Activated CD8-positive, alpha-beta T cell treated with anti-CD3 and anti-CD28 coated beads, Interleukin-2, amount 10 ng/mL, durations not matched to agents 7 days and 5 days (primary cell): ENCODE measurements around the gene CDH15. TPM values are rescaled to one million over a fixed set of nuclear protein-coding genes. Genes with fewer than 3 reads are reported as not detected.
A peak's percentile ranks its signal among the peaks of the same experiment; 100 is the strongest.

Experiments used
- ATAC-seq: fragments of 150-1000 bp; cut with Tn5 transposase; one replicate; pipeline ENCODE4 v1.10.0; 2021; ENCODE audit warnings: moderate library complexity
- CTCF ChIA-PET: fragments of 350-600 bp; sonication (Branson Sonifier 250); formaldehyde crosslinking; loops from one replicate; lab custom pipeline; 2021; ENCODE audit warnings: antibody characterized with exemption; lab: Charles Lee
- POLR2A ChIA-PET: fragments of 350-600 bp; sonication (Branson Sonifier 250); formaldehyde crosslinking; loops from one replicate; lab custom pipeline; 2021; ENCODE audit warnings: antibody characterized with exemption; lab: Charles Lee
- DNase-seq: peaks from one replicate; pipeline ENCODE4 v3.0.0-alpha.2; 2020
- H3K27ac Mint-ChIP-seq: one replicate; pipeline ENCODE4 v1.8.0; 2021; ENCODE audit warnings: mild to moderate bottlenecking, mixed read lengths
- H3K27me3 Mint-ChIP-seq: one replicate; pipeline ENCODE4 v1.8.0; 2021; ENCODE audit warnings: low read depth, mixed read lengths
- H3K36me3 Mint-ChIP-seq: one replicate; pipeline ENCODE4 v1.8.0; 2021; ENCODE audit warnings: low read depth, mixed read lengths
- H3K4me1 Mint-ChIP-seq: one replicate; pipeline ENCODE4 v1.8.0; 2021; ENCODE audit warnings: low read depth, mixed read lengths
- H3K4me3 Mint-ChIP-seq: one replicate; pipeline ENCODE4 v1.8.0; 2021; ENCODE audit warnings: mild to moderate bottlenecking, mixed read lengths
- H3K9me3 Mint-ChIP-seq: one replicate; pipeline ENCODE4 v1.8.0; 2022; ENCODE audit warnings: mixed read lengths; ENCODE audit not compliant: insufficient read depth
- total RNA-seq, 2 experiments: library from RNA; stranded (reverse); gene quantifications; one replicate each; pipeline ENCODE4 v1.2.3, GENCODE V29; 2021

Gene CDH15
- total RNA-seq, 2 experiments from 2014 or later = not detected

GRCh38 chr16:89142474-89143195, 28.9 kb upstream of the CDH15 start:
- no peaks in the 10 kb centered on the region for H3K9me3 Mint-ChIP-seq
- H3K4me1 Mint-ChIP-seq = no peaks in the 10 kb centered on the region
- no peak for ATAC-seq
- no peak overlapping the region for H3K27ac Mint-ChIP-seq
- H3K4me3 Mint-ChIP-seq = no peak overlapping the region
- CTCF ChIA-PET = no interaction called here
- POLR2A ChIA-PET = no interaction called here
- DNase-seq = no peak
- H3K27me3 Mint-ChIP-seq = no peaks in the 10 kb centered on the region
- peaks cover 15% of the 10 kb centered on the region for H3K36me3 Mint-ChIP-seq

GRCh38 chr16:89143201-89143741, 28.3 kb upstream of the CDH15 start:
- H3K36me3 Mint-ChIP-seq = peaks cover 19% of the 10 kb centered on the region
- no peaks in the 10 kb centered on the region for H3K9me3 Mint-ChIP-seq
- no peak for ATAC-seq
- H3K27ac Mint-ChIP-seq = no peak overlapping the region
- no peak overlapping the region for H3K4me3 Mint-ChIP-seq
- CTCF ChIA-PET = no interaction called here
- no peak for DNase-seq
- no peaks in the 10 kb centered on the region for H3K27me3 Mint-ChIP-seq
- no peaks in the 10 kb centered on the region for H3K4me1 Mint-ChIP-seq
- POLR2A ChIA-PET = no interaction called here

GRCh38 chr16:89143911-89144675, 27.5 kb upstream of the CDH15 start:
- DNase-seq (no peak), ATAC-seq (no peak)
- CTCF ChIA-PET = no interaction called here
- H3K27me3 Mint-ChIP-seq = no peaks in the 10 kb centered on the region
- H3K9me3 Mint-ChIP-seq = peaks cover 3% of the 10 kb centered on the region
- no peak overlapping the region for H3K27ac Mint-ChIP-seq
- H3K36me3 Mint-ChIP-seq = peaks cover 27% of the 10 kb centered on the region
- H3K4me3 Mint-ChIP-seq = no peak overlapping the region
- POLR2A ChIA-PET = no interaction called here
- no peaks in the 10 kb centered on the region for H3K4me1 Mint-ChIP-seq

GRCh38 chr16:89144681-89145080, 26.9 kb upstream of the CDH15 start:
- Mint-ChIP-seq H3K27me3 (no peaks in the 10 kb centered on the region), H3K36me3 (peaks cover 33% of the 10 kb centered on the region), H3K9me3 (peaks cover 9% of the 10 kb centered on the region), H3K4me1 (no peaks in the 10 kb centered on the region), H3K27ac (no peak overlapping the region), H3K4me3 (no peak overlapping the region)
- no peak for ATAC-seq
- no peak for DNase-seq
- ChIA-PET CTCF (no interaction called here), POLR2A (no interaction called here)

GRCh38 chr16:89145406-89146161, 26.0 kb upstream of the CDH15 start:
- DNase-seq = no peak
- peaks cover 40% of the 10 kb centered on the region for H3K36me3 Mint-ChIP-seq
- CTCF ChIA-PET = no interaction called here
- H3K4me3 Mint-ChIP-seq = no peak overlapping the region
- H3K4me1 Mint-ChIP-seq = no peaks in the 10 kb centered on the region
- ATAC-seq = no peak
- H3K9me3 Mint-ChIP-seq = peaks cover 10% of the 10 kb centered on the region
- POLR2A ChIA-PET = no interaction called here
- H3K27ac Mint-ChIP-seq = no peak overlapping the region
- H3K27me3 Mint-ChIP-seq = no peaks in the 10 kb centered on the region

DNA sequence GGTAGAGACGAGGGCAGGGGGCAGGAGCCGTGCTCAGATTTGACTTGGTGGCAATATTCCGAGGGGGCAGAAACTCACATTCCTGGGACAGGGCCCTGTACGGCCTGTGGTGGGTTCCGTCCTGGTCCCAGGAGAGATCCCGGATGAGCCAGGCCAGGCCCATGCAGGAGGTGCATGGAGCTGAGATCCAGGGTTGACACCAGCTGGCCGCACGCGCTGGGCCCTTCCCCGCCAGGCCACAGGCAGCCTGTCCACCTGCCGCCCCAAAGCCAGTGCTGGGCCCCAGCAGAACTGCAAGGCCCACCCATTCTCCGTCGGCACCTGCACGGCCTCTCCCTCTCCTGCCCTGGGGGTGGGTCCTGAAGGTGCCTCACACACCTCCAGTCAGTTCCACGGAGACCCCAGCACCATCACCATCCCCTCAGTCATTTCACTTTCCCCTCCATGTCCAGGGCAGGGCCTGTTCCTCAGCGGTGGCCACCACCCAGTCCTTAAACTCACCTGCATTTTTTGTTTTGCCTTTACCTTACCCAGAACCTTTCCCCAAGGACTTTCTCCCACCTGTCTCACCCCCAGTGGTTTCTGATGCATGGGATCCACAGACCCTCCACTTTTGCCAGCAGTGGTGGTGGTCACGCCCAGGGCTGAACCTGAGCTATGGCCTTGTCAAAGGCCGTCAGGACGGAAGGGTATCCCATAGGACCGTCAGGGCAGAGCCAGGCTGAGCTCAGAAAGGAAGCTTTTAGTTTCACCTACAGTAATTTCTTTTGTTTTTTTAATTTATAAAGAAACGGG, 25.1 kb upstream of the CDH15 start:
- peaks cover 46% of the 10 kb centered on the region for H3K36me3 Mint-ChIP-seq
- H3K27ac Mint-ChIP-seq = no peak overlapping the region
- H3K9me3 Mint-ChIP-seq = peaks cover 10% of the 10 kb centered on the region
- ChIA-PET POLR2A (no interaction called here), CTCF (no interaction called here)
- H3K4me1 Mint-ChIP-seq = no peaks in the 10 kb centered on the region
- H3K27me3 Mint-ChIP-seq = no peaks in the 10 kb centered on the region
- no peak overlapping the region for H3K4me3 Mint-ChIP-seq
- ATAC-seq (no peak), DNase-seq (no peak)

GRCh38 chr16:89147085-89147817, 24.3 kb upstream of the CDH15 start:
- ATAC-seq = no peak
- DNase-seq = no peak
- H3K4me3 Mint-ChIP-seq = no peak overlapping the region
- H3K27me3 Mint-ChIP-seq = no peaks in the 10 kb centered on the region
- H3K36me3 Mint-ChIP-seq = peaks cover 46% of the 10 kb centered on the region
- H3K9me3 Mint-ChIP-seq = peaks cover 10% of the 10 kb centered on the region
- ChIA-PET CTCF (no interaction called here), POLR2A (no interaction called here)
- H3K27ac Mint-ChIP-seq = no peak overlapping the region
- no peaks in the 10 kb centered on the region for H3K4me1 Mint-ChIP-seq

- Mint-ChIP-seq H3K9me3 (peaks cover 10% of the 10 kb centered on the region), H3K36me3 (peaks cover 48% of the 10 kb centered on the region), H3K27ac (peak overlapping the region; percentile 2), H3K4me1 (no peaks in the 10 kb centered on the region), H3K4me3 (no peak overlapping the region), H3K27me3 (no peaks in the 10 kb centered on the region)
- ChIA-PET CTCF (no interaction called here), POLR2A (no interaction called here)
- DNase-seq (no peak), ATAC-seq (no peak)
Observed at GRCh38 chr16:89149386-89149785, 22.2 kb upstream of the CDH15 start.

GRCh38 chr16:89150090-89150835, 21.3 kb upstream of the CDH15 start:
- POLR2A ChIA-PET = no interaction called here
- Mint-ChIP-seq H3K36me3 (peaks cover 48% of the 10 kb centered on the region), H3K9me3 (peaks cover 10% of the 10 kb centered on the region), H3K4me1 (no peaks in the 10 kb centered on the region), H3K4me3 (no peak overlapping the region), H3K27me3 (no peaks in the 10 kb centered on the region), H3K27ac (peak overlapping the region; percentile 3)
- DNase-seq = no peak
- CTCF ChIA-PET = no interaction called here
- no peak for ATAC-seq

GRCh38 chr16:89150981-89151380, 20.6 kb upstream of the CDH15 start:
- no peaks in the 10 kb centered on the region for H3K27me3 Mint-ChIP-seq
- H3K4me1 Mint-ChIP-seq = no peaks in the 10 kb centered on the region
- H3K9me3 Mint-ChIP-seq = peaks cover 10% of the 10 kb centered on the region
- POLR2A ChIA-PET = no interaction called here
- DNase-seq = no peak
- no peak for ATAC-seq
- CTCF ChIA-PET = no interaction called here
- peaks cover 47% of the 10 kb centered on the region for H3K36me3 Mint-ChIP-seq
- peak overlapping the region; percentile 3 for H3K27ac Mint-ChIP-seq
- no peak overlapping the region for H3K4me3 Mint-ChIP-seq
